HG02623 (cell line): ENCODE data around the gene ACOXL.
"Not testable (repeated sequence)": the region's sequence is repeated elsewhere in the genome, so short reads cannot be mapped to it uniquely, and the experiment has no call there.

Experiments used
- ATAC-seq: cut with Tn5 transposase; IDR thresholded peaks from one replicate; pipeline ENCODE4 v1.9.1; 2021; ENCODE audit warnings: moderate library complexity; ENCODE audit not compliant: unreplicated experiment

Gene ACOXL

DNA sequence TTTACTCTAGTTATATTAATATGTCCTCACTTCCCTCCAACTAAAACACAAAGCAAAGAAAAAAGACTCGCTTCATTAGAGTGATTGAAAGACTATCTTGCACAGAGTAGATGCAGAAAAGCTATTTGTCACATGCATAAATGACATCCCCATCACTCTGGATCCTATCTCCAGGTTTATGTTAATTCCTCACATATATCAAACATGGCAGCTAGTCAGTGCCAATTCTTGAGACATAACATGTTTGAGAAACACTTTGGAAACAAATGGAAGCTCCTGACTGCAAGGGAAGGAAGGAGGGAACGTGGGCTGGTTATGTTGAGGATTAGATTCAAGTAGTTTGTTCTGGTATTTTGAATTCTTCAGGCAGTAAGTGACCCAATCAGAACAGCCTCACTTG, 298.6 kb downstream of the ACOXL start:
- no peak for ATAC-seq

DNA sequence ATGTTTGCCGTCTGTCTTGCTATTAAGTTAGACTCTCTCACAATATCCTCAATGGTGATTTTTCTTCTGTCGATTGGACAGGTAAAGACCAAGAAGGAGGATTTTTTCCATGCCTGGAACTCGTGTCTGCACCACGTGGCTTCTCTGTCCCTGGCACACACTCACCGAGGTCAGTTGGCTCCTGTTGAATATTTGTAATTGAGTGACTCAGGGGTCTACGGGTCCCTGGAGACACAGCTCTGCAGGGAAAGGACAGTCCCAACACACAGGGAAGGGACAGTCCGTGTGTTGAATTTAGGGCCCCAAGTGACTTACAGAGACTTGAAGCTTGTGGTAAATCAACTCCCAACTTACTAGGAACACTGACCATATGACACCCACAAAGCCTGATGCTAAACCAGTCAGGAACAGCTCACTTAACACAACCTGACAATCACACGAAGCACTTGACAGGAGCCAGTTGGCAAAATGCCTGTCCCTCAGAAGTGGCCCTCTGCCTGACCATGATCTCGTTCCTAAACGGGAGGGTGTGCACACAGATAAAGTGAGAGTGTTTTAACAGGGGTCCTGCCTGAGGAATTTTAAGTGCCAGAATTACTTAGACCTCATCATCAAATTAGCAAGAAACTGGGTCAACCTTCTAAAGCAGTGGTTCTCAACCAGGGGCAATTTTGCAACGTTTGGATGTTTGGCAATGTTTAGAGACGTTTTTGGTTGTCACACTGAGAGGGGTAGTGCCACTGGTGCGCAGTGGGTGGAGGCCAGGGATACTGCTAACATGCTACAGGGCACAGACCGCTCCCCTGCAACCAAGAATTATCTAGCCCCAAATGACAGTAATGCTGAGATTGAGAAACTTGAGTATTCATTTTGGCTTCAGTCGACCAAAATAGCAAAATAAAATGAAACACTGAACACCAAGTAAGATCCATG, 299.4 kb downstream of the ACOXL start:
- no peak for ATAC-seq

DNA sequence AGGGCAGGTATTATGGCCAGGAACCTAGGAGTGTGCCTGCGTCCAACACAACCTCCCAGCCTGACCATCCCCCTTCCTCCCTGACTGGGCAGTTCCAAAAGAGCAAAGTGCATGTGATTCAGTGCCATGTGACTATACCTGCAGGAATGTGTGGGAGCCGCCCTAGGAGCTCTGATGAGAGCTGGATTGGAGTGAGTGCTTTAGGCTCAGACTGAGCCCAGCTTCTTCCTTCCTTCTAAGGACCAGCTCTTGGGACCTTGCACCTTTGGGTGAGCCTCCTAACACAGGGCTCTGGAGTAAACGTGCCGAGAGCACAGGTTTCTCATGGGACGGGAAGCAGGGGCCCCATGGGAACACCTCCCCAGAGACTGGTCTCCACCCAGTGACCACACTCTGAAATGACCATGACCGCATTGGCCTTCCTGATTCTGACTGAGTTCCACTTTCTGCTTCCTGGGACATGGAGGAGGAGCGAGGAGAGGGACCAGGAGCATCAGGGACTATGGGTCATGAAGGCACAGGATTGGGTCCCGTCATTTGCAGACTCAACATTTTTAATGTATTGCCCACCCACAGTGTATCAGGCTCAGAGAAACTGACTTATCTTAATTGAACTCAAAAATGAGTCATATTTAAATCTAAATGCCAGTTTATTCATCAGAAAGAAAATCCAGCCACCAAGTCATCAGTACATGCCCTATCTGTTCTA, 300.5 kb downstream of the ACOXL start:
- ATAC-seq = no peak

DNA sequence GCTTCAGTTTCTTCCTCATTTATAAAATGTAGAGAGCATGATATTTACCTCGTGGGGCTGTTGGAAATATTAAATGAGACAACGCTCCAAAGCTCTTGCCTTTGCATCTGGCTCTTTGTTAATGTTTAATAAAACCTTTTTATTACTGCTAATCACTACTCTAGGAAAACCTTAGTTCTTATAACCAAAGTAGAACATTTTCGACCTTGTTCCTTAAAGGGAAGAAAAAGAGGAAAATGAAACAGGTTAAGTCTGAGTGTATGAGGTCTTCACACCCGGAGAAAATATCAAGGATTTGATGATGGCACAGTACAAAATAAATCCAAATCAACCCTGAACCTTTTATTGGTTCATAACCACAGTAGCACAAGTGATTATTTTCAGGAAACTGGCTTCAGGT, 301.8 kb downstream of the ACOXL start:
- no peak for ATAC-seq

DNA sequence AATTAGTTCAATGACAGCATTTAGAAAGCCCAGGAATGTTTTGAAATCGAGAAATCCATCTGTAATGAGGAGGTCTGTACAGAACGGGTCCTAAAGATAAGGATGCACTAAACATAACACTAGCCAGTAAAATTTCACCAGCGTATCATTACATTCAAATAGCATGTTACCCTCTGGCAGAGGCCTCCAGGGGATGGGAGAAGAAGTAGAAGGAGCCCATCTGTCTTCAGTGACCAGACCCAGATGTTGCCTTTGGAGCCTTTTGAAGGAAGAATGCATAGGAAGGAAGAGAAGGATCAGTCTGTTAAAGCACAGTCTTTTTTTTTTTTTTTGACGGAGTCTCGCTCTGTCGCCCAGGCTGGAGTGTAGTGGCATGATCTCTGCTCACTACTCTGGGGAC, 302.2 kb downstream of the ACOXL start:
- ATAC-seq = no peak

DNA sequence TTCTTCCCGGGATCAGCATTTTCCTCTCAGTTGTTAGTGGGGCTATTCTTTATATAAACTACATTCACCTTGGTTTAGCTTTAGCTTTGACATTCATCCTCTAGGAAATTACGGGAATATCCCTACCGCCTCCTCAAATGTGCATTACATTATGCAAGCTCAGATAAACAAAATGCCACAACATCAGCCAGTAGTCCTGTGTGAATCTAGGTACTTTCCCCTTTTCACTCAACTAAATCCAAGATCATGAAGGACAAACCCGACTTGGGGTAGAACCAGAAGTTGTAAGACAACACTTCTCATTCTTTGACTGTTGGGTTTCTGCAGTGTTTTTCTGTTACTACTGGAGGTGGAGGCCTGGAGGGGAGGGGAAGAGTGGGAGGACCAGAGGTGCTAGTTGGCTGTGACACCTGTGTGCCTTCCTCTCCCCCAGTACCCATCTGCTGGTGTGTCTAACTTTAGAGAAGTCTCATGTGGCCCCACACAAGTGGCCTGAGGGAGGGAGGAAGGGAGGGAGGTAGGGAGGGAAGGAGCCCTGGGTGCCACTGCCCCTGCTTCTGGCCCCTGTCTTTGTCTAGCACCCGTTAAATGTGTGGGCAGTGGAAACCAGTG, 303.6 kb downstream of the ACOXL start:
- no peak for ATAC-seq

DNA sequence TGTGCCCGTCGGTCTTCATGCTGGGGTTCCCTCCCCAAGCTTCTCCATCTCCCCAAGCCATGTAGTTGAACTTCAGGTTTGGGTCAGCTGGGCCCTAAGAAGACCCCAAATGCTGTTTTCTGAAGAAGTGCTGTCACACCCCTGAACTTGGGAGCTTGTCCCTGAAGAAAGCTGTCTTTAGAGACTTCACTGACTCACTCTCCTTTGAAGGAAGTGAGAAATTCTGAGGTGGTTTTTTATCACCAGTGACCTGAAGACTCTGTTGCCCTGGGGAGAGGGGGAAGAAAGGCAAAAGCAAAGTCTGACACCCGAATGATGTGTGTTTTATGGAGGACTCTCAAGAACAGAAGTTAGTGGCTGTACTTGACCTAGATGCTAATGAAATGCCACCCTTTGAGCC, 304.8 kb downstream of the ACOXL start:
- ATAC-seq = no peak

DNA sequence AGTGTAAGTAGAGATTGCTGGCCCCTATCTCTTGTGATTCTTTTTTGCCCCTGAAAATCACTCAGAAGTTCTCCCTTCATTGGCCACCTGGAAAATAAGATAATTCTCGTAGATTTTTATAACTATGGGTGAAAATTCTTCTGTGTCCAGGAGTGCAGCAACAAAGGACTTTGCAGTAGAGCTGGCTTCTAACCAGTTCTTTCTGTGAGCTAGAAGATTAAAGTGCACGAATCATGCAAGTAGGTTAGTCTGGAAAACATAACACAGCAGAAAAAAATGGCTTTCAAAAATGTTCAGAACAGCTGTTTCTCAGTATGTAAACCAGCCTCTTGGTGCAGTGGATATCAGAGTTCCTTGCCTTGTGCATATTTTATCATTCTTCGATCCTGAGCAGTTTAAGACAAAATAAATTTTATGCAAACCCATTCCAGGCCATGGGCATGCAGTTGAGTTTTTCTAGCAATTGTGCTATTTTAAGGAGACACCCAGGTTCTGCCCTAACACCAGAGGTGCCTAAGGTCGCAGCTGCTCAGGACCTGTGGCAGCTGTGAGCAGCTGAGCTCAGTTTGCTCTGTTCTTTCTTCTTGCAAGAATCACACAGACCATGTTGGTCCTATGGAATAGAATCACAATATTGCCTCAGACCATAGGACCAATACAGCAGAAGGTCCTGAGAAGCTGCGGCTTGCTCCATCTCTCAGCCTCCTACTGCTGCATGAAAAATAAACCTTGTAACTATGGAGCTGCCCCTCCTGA, 307.4 kb downstream of the ACOXL start:
- no peak for ATAC-seq

DNA sequence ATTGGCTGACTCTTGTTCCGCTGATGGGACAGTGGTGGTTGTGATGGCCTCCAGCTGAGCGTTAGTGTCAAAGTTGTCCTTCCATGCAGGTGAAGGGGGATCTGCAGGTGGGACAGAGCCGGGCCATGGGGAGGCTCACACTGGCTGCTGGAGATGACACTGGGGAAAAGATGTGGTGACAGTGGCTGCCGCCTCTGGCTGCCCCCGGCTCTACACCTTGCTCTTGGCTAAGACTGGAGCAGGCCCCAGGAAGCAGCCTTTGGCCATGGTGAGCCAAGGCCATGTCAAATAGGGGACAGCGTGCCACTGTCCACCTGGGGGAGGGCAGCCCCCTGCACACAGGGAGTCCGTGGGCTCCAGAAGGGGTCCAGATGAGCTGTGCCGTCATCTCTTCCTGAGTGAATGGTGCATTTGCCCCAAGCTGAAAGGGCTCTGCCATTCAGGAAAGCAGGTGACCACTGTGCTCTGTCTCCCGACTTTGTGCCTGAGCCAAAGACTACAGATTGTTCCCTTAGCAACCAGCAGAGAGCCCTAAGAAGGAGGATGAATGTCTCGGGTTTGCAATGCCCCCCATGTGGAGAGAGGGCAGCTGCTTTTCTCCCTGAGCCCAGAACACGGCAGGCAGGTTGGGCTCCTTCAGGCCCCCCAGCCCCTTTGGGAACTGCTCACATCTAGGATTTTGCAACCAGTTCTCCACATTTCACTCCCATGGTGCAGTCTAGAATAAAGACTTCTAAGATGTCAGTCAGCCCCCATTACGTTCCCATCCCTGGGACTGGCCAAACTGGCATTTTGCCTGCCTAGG, 309.2 kb downstream of the ACOXL start:
- no peak for ATAC-seq

DNA sequence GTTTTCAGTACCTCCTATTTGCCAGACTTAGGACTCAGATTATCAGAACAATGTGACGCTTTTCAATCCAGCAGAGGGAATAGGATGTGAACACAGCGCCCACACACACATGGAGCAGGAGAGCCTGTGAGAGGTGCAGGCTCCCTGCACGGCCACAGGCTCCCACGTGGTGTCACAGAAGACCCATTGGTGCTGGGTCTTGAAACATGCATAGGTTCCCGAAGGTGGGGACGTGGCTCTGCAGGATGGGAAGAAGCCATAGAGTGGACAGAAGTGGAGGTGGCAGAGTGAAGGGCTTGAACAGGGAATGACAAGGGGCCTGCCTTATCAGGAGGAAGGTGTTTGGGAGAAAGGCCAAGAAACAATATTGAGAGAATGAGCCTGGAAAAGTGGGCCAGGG, 309.9 kb downstream of the ACOXL start:
- no peak for ATAC-seq

DNA sequence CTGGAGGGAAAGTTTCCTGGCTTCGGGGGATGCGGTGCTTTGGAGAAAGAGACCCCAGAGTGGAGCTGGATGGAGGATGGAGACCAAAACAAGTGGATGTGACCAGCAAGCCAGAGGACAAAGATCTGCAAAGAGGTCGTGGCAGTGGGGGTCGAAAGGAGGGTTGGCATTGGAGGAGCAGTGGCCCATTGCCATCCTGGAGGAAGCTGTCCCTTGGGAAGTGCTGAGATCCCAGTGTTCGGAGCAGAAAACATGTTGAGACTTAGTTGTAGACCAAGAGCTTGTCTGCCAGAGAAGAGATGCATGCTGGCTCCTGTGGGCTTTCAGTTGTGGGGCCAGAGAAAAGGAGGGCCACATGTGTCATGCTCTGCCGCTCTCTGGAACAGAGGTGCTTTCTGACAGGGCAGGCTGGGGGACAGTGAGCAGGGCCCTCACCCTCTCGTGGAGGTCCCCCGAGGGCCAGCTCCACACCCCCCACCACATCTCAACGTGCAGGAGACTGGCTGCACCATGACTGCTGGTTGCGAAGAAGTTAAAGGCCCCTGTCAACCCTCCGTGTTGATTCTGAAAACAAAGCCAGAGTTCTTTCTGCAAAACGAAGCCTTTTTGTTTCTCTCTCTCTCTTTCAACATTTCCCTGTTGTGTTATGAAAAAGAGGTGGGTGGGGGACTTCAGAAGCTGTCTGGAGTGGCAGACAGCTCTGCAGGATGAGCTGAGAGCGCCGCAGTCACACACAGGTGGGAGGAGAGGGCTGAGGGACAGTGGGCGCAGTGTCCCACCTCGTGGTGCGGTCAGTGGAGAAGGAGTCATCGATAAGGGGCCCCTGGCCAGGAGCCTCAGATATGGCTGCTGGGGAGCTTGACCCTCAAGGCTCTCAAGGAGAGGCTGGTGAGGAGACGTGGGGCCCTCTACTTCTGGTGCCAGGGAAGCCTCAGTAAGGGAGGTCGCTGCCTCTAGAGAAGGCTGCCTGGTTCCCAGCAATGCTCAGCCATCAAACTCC, 310.7 kb downstream of the ACOXL start:
- peak; percentile 51 for ATAC-seq

DNA sequence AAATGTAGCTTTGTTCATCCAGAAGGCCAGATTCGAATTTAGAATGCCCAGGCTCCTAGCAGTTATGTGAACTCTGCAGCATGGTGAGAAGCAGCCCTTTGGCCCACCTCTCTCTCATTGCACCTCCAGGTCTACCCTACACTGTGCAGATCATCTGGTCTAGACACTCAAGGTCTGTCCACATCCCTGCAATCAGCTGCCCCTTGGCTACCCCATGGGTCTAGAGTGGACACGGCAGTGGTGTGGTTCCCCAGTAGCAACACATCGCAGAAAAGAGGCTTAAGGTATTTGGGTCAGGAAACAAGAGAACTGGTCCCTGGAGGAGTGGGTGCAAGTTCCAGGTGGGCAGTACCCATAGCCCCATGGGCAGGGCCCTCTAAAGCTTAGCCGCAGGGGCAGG, 311.7 kb downstream of the ACOXL start:
- no peak for ATAC-seq

DNA sequence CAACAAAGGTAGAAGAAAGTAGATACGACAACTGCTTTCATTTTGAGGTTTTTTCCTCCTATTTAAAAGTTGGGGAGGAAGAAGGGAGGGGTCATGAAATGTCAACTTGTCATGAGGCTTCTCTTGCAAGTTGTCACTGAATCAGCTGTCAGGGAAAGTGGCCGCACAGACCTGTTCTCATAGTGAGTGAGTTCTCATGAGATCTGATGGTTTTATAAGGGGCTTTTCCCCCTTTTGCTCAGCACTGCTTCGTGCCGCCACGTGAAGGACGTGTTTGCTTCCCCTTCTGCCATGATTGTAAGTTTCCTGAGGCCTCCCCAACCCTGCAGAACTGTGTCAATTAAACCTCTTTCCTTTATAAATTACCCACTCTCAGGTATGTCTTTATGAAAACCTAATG, 312.9 kb downstream of the ACOXL start:
- not testable (repeated sequence) for ATAC-seq

DNA sequence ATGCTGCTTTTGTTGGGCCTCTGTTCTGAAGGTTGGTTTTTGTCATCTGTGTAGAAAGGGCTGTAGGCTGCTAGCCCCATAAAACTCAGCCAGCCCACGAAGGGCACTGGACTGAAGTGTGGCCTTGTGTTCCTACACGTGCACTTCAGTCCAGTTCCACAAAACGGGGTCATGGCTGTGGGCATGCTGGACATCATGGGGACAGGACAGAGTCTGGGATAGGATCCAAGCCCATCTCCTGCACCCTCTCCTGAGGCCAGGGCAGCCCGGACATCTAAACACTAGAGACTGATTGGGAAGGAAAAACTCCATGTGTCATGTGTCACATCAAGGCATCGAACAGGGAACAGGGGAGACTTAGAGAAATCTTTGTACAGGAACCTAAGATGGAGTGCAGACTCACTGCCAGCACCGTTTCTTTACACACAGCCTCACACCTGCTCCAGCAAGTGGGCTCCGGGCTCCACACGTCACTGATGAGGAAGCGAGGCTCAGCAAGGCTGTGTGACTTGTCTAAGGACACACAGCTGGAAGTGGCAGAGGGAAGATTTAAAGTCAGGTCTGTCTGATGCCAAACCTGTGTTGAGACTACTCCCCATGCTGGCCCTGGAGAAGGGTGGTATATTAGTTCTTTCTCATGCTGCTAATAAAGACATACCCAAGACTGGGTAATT, 313.5 kb downstream of the ACOXL start:
- ATAC-seq = no peak

DNA sequence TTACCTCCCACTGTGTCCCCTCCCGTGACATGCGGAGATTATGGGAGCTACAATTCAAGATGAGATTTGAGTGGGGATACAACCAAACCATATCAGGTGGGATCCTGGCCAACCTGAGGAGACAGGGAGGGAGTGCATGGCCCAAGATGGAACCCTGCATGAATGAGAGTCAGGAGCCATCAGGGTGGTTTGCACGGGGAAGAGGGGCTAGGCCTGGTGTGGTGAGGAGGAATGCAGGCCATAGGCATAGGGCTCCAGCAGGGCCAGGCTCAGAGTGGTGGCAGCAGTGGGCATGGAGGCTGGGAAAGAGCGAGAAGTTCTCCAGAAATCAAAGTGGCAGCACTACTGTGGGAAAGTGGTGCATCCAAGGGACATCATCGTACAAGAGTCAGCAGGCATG, 314.3 kb downstream of the ACOXL start:
- ATAC-seq = no peak

DNA sequence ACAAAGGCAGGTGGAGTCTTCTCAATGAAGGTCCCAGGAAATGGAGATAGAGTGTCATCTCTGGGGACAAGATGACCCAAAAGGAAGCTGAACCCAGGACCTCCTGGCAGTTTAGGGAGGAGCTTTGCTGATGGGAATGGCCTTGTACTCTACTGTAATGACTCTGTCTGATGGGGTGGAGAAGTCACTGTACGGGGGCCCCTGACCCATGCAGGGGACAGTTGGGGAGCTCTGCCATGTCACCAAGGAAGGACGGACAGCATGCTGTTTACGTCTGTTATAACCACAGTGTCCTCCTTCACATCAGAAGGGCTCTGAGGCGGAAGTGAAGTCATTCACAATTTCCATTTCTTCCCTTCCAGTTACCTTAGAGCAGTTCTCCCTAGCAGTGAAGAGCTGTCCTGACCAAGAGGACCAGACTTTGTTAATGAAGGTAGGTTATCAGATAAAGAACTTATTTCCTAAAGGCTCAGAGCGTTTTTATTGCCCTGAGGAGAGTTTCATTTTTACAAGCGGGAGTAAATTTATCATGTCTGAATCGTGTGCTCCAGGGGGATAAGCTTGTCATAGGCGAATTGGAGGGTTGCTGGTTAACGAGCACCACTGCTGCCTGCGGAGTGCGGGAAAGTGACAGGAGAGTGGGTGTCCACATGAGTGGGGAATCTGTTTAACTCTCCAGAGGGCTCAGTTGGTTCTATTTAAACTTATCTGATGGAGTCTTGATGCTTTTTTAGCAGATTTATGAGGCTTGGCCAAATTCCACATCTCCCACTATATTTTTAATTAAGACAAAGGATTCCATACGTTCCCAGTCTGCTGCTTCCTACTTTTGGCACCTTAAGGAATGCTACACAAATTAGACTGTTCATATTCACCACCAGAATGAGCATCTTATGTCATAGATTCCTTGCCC, 316.7 kb downstream of the ACOXL start:
- ATAC-seq = no peak

DNA sequence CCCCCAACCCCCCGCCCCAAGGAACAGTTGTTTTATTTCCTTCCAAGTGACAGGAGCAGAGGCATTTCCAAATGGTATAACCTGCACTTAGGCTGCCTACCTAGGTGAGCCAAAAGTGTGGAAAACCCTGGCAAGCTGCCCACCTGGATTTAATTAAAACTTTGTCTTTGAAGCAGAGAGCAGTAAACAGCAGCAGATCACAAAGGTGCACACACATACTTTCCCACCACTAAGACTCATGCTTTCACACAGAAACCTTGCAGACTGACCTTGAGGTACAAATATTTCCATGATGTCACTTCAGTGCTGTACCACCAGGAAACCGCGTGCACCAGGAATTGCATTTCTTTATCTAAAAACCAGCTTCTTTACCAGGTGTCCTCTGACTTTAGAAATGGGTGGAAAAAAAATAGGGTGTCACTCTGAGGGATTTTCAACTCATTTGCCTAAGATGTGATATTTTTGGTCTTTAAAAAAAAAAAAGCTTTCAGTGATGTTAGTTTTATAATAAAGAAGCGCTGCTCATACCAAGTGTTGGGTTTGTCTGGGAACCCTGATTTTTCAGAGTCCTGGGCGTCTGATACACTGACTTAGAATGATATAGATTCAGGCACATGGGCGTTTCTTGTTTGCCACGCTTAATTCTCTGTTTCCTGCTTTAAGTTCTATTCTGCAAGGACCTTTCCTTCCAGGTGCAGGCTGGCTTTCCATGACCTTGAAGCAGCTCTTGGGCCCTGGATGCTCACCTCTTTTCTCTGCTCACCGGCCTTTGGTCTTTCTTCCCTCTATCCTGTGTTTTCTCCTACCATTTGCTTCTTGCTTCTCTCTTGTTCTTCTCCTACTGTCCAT, 317.6 kb downstream of the ACOXL start:
- ATAC-seq = peak; percentile 59
